PC-9 (cell line): ENCODE results near the gene MACROD2.

Experiments used
- CTCF ChIP-seq: fragments of 200-600 bp; sonication (generic); conservative IDR thresholded peaks from 2 replicates; pipeline ENCODE4 v1.6.1; 2017; ENCODE audit warnings: mixed run types, antibody characterized with exemption, mild to moderate bottlenecking, moderate library complexity
- EZH2 ChIP-seq: fragments of 200-600 bp; sonication (generic); IDR thresholded peaks from 2 replicates; pipeline ENCODE4 v1.8.0; 2017; ENCODE audit warnings: antibody characterized with exemption, low read depth

- TF ChIP-seq CTCF (no peak), EZH2 (no peak)
These were observed 1103.8 kb downstream of the MACROD2 start for GRCh38 chr20:15099130-15099529.
